Epidermal melanocyte (primary cell): ENCODE results near the gene MID1IP1.
A peak's percentile ranks its signal among the peaks of the same experiment; 100 is the strongest.

ENCODE experiments used
- DNase-seq: peaks from one replicate; pipeline ENCODE4 v3.0.0; 2011; ENCODE audit warnings: low spot score; ENCODE audit not compliant: insufficient read length

MID1IP1 gene

GRCh38 chrX:38800981-38801845, at the start of gene MID1IP1:
Gene MID1IP1, plus strand, starts transcription at chrX:38801459. Its CDS starts 3,488 bp downstream, at chrX:38804947.
- DNase-seq = peak; percentile 82

- DNase-seq = no peak
Measured at GRCh38 chrX:38754102-38754790, 47.0 kb upstream of the MID1IP1 start.

- no peak for DNase-seq
Measured at GRCh38 chrX:38754818-38755718, 46.2 kb upstream of the MID1IP1 start.

- DNase-seq = no peak
Measured at GRCh38 chrX:38760883-38761282, 40.4 kb upstream of the MID1IP1 start.

GRCh38 chrX:38768079-38768478, 33.2 kb upstream of the MID1IP1 start:
- DNase-seq = no peak

GRCh38 chrX:38770152-38770551, 31.1 kb upstream of the MID1IP1 start:
- no peak for DNase-seq

- DNase-seq = no peak
Measured at GRCh38 chrX:38774249-38774648, 27.0 kb upstream of the MID1IP1 start.

GRCh38 chrX:38796946-38797345, 4.3 kb upstream of the MID1IP1 start:
- no peak for DNase-seq

- DNase-seq = no peak
Measured at GRCh38 chrX:38798956-38799355, 2.3 kb upstream of the MID1IP1 start.

- no peak for DNase-seq
Measured at GRCh38 chrX:38799995-38800580, 1.2 kb upstream of the MID1IP1 start.

GRCh38 chrX:38803243-38803587, 2.0 kb downstream of the MID1IP1 start:
- no peak for DNase-seq

- peak; percentile 31 for DNase-seq
Measured at GRCh38 chrX:38803588-38804431, 2.6 kb downstream of the MID1IP1 start.

- DNase-seq = no peak
Measured at GRCh38 chrX:38804432-38804681, 3.1 kb downstream of the MID1IP1 start.

- DNase-seq = no peak
Measured at GRCh38 chrX:38804682-38805431, 3.6 kb downstream of the MID1IP1 start.

GRCh38 chrX:38805432-38806389, 4.5 kb downstream of the MID1IP1 start:
- no peak for DNase-seq

- DNase-seq = no peak
Measured at GRCh38 chrX:38806875-38807621, 5.8 kb downstream of the MID1IP1 start.

GRCh38 chrX:38807873-38808272, 6.6 kb downstream of the MID1IP1 start:
- DNase-seq = no peak
